Middle frontal gyrus (tissue), 1 donor: ENCODE data around the gene ACTRT2.

Experiments
- DNase-seq: peaks from one replicate; pipeline ENCODE4 v3.0.0-alpha.2; 2015; ENCODE audit warnings: low spot score; ENCODE audit errors: extremely low spot score

The ACTRT2 gene

DNA sequence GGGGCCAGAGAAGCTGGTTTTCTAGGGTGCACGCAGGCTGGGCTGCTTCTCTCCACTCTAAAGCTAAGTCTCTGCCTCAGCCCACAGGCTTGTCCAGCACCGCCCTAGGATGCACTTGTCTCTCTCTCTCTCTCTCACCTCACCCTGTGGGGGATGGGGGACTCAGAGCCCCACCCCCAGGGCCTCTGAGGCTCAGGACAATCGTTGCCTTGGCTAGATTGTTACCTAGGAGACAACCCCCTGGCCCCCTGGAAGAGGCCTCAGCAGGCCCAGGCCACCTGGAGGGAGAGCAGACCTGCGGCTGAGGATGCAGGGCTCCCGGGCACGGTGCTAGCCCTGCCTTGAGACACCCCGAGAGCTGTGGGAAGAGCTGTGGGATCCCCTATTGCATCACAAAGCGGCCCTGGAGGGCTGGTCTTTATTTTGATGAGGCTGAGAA lies at the start of gene ACTRT2:
ACTRT2 (plus strand) TSS at position 235 of the 439 bp plus-strand sequence. CDS start 220 bp downstream, outside the sequence.
- no peak for DNase-seq

DNA sequence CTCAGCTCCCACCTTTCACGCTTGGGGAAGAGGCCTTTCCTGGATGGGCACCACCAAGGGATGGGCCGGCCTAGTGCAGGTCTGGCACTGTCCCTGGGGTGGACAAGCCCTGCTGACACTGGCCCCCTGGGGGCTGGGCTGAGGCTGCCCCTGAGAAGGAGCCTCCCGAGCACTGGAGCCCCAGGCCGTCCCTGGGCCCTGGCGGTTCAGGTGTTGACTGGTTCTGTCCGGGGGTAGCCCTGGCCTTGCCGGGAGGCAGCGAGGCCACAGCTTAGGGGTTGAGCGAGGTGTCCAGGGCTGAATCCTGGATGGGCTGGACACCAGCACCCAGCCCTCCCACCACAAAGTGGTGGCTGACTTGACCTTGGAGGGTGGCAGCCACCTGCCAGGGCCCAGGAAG lies 49.7 kb upstream of the ACTRT2 start:
- DNase-seq: no peak

DNA sequence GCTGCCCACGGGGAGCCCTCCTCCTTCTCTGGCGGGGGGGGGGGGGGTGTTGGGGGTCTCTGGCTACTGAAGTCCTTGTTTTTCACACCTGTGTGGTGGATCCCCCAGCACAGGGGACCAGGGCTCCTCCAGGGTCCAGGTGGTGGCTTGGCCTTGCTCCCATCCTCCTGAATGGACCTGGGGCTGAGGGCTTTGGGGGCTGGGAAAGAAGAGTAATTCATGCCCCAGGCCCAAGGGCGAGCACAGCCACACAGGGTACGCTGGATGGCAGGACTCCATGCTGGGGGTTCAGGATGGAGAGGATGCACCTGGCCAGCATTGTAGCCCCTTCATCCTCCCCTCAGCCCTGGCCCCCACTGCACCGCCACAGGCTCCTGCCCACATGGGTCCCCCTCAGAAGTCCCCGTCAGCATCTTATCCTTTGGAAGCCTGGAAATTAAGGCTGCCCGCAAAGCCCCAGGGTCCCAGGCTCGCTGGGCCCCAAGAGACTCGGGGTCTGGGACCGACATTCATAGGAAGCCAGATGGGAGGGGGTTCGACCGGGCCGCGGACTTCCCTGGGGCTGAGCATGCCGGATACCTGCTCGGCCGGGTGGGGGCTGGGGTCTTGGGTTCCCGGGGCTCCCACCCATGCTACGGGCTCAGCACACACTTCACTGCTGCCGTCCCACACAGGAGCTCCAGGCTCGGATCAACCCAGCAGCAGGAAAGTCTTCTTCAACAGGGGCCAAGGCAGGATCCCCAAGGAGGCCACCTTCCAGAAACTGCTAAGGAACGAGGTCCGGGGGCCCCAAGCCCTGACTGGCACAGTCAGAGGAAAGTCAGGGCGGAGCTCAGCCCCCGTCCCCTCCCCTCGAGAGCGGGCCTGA lies 49.0 kb upstream of the ACTRT2 start:
- DNase-seq: no peak

DNA sequence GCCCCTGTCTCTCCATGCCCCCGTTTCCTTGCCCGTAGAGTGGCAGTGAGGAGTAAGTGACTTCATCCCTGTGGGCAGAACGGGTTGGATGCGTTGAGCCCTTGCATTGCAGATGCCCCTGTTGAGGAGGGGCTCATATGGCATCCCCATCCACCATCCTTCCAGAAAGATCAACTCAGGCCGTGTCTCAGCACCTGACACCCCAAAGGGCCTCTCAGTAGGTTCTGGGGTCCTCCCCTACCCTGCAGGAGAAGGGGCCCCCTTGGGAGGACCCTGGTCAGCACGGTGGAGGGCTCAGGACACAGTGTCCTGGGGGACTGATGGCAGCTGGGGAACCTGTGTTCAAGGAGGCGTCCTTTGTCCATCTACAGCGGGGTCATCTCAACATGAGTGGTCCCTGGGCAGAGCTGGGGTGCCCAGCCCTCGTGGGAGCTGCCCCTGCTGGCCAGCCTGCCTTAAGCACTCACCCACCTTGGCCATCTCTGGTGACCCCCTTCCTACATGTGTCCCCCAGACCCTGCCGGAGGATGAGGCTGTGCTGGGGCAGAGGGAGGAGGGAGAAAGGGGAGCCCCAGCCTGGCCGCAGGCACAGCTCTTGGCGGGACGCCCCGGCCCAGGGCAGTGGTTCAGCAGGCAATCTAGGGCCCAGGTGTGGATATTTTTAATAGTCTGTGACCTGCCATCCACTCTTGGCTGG lies 48.2 kb upstream of the ACTRT2 start:
- DNase-seq: no peak

DNA sequence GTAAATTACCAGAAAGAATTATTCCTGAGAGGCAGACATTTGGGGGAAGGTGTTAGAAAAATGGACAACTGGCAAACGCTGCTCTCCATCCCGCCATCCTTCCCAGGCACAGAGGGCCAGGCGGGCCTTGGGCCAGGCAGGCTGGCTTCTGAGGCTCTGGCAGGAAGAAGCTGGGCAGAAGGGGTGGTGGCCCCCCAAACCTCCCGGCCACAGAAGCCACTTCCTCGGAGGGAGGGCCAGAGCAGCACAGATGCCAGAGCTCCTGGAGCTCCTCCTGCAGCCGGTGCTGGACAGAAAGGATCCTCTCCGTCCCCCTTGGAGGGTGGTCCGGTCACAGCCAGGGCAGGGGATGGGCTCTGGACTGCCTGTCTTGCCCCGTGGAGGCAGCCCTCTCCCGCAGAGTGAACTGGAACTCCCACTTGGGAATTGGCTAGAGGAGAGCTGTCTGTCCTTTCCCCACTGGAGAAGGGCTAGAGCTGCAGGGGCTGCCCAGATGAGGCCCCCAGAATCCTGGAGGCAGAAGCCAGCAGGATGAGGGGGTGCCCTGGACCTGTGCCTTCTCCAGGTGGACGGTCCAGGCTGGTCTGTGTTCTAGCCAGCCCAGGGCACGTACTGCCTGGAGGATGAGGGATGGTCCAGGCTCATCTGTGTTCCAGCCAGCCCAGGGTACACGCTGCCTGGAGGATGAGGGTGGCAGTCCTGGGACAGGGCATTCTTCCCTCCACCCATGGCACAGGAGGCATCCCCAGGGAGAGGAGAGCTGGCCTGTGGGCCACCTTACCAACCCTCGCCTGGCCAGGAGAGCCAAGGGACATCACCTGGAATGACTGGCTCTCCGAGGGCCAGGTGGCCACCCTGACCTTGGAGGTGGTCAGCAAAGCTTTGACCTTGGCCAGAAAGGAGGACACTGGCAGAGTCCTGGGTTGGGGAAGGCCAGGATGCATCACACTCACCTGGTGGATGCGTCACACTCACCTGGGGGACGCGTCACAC lies 47.4 kb upstream of the ACTRT2 start:
- DNase-seq: no peak

DNA sequence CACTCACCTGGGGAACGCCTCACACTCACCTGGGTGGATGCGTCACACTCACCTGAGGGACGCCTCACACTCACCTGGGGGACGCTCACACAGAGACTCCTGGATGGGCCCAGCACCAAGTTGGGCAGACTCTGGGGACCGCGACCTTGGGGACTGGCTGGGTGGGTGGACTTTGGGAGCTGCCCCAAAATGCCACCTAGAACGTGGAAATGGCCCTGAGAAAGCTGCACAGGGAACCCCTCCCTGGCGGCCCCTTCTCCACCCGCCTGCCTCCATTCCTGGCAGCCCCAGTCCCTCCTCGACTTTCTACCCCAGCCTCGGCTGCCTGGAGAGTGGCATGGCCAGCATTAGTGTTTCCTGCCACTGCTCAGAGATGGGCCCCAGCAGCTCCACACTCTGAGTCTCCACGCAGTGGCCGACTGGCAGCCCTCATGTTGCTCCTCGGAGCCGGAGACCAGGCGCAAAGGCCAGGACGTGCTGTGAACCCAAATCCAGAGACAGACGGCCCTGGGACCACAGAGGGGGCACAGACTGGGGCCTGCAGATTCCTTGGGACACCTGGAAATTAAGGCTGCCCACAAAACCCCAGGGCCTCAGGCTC lies 46.5 kb upstream of the ACTRT2 start:
- no peak for DNase-seq

DNA sequence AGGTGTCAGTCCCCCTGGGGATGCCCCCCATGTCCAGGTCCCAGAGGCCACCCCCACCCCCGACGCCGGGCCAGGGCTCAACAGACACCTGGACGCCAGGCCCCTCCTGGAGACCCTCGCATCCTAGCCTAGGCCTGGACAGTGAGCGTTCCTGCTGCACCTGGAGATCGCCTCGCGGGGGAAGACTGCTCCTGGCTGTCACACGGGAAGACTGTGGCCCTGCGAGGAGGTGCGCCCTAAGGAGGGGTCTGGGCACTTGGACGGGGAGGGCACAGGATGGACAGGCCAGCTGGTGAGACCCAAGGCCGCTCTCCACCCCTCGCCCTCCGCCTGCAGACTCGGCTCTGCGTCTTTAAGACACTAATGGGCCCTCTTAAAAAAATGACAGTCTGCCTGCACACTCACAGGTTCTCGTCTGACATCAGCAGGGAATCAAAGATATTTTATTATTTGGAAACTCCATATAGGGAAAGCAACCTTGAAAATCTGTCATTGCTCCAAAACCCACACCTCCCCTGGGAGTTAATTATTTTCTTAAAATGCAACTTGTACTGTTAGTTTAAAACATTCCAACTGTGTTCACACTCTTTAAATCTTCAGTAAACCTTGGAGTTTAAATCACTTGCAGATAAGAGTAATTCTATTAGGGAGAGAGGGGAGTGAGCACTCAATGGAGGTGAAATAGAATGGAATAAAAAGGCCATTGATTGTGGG lies 45.6 kb upstream of the ACTRT2 start:
- no peak for DNase-seq

DNA sequence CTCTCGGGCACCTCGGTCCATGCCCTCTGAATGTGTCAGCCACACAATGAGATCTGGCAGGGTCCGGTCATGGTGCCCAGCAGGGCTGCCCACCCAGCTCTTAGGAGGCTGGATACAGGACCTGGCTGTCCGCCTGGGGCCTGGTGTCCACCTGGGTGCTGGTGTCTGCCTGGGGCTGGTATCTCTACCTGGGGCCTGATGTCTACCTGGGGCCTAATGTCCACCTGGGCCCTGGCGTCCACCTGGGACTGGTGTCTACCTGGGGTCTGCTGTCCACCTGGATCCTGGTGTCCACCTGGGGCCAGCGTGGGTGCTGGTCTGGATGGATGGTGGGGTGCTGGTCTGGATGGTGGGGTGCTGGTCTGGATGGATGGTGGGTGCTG lies 45.1 kb upstream of the ACTRT2 start:
- no peak for DNase-seq

DNA sequence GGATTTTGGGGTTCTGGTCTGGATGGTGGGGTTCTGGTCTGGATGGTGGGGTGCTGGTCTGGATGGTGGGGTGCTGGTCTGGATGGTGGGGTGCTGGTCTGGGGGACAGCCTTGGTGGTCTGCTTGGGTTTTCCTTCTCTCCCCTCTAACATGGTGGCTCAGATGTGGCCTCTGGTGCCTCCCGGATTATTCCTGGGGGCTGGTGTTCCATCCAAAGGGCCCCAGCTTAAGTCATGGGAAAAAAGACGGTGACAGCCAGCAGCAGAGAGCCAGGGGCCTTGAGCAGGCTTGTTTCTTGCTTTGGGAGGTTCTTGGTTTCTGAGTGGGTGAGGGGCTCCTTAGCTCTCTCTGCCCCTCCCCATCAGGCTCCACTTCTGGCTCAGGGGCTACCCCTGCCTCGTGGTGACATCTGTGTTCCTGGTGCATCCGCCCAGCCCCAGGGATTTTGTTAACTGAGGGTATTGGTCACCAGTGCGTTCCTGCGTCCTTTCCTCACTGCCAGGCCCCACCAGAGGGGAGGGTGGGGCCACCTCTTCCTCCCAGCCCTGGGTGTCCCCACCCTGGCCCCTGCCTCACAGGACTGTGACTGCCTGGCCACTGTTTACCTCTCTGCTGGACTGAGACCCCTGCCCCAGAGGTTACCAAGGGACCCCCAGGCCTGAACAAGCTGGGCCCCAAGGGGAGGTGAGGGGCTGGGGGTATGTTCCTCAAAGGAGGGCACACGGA lies 43.2 kb upstream of the ACTRT2 start:
- DNase-seq: no peak

DNA sequence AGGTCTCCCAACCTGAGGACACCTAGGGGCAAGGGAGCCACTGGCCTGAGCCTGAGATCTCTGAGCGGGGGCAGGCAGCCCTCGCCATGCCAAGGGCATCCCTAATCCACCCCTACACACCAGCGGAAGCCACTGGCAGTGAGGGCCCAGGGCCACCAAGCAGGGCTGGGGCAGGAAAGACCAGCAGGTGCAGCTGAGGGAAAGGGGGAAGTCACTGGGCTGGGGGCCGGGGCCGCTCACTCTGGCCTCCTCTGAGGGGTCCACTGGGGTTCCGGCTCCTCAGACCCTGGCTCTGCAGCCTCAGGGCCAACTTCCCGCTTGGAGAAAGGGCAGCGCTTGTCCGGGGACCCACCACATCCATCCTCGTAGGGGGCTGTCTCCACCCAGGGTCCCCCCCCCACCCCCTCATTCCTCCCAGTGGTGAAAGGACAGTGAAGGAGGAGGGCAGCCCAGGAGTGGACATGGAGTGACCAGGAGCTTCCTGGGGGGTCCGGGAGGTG lies 42.5 kb upstream of the ACTRT2 start:
- DNase-seq: no peak

DNA sequence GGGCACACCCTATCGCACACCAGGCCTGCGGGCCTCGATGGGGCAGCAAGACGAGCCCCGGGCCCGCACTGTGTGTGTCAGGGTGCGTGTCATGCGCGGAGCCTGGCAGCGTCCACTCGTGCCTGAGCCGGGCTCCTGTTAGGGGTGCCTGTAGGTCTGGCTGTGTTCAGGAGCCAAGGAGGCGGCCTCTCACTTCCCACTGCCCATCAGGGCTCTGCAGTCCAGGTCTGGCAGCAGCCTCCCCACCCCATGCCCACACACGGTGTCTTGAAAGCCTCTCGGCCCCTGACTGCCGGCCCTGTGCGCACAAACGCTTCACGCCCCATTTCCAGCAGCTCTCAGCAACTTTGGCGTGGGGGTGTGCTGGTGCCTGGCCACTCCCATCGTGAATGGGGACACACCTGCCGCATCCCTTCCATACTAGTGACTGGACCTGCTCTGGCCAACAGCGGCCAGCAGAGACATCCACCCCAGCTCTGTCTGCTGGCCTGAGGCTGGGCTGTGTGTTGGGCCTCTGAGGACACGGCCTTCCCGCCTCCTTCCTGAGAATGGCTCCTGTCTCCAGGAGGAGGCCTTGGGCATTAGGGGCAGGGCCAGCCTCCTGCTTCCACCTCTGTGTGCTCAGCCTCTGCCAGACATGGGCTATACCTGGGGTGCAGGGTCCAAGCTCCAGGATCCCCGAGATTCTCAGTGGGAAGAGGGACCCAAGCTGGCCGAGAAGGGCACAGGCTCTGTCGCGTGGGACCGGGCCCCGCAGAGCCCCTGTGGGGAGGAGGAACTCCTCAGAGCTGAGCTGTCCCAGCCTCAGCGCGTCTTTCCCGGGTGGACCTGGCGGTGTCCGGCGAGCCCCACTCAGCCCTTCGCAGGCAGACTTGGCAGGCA lies 41.8 kb upstream of the ACTRT2 start:
- DNase-seq: no peak

DNA sequence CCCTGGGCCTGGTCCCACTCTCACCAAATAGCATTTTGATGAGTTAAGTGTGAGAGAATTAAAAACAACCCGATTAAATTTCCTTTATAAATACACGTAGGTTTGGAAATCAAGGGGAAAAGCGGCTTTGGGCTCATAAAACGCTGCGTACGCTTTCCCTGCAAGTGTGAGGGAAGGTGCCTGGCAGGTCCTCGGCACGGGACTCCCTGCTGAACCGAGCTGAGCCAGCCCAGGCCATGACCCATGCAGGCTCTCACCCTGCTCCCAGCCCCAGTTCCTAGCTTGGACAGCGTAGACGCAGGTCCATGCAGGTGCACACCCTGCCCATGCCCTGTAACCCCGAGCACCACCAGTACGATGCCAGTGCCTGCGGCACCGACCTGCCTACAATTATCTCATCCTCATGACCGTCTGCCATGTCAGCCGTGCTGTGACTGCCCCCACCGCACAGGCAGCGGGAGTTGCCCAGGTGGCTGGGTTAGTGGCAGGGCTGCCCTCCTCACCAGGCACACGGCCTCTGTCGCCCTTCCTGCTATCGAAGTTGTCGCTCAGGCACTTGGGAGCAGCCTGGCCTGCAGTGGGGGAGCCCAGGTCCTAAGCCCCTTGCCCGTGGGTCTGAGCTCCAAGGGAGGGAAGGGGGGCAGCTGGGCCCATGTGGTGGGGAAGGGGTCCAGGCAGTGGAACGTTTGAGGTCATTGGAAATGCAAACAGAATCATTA lies 41.0 kb upstream of the ACTRT2 start:
- DNase-seq: no peak

DNA sequence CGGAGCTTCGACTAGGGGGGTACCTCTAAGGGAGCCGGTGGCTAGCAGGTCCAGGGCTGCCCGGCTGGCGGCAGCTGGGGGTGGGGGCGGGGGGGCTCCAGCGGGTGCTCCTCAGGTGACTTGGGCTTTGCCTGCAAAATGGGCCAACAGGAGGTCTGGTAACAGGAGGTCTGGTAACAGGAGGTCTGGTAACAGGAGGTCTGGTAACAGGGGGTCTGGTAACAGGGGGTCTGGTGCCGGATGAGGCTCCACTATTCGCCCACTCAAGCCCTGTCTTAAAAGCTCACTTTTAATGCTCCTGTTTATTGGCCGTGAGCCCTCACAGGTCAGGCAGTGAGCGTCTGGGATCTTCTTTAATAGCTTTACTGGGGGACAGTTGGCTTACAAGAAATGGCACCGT lies 40.4 kb upstream of the ACTRT2 start:
- DNase-seq: no peak

DNA sequence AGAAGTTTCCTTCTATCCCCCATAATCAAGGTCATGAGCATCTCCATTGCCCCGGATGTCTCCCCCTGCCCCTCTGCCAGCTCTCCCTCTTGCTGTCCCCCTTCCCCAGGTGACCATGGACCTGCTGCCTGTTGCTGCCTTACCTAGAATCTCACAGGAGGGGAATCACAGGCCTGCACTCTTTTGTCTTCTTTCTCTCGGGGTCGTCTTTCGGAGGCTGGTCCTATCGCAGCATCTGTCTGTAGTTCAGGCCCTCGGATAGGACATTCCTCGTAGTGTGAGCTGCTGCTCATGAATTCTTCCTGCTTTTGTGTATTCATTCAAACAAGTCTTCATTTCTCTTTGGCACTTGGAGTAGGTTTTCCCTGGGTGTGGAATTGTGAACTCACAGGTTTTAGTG lies 39.9 kb upstream of the ACTRT2 start:
- DNase-seq: no peak

DNA sequence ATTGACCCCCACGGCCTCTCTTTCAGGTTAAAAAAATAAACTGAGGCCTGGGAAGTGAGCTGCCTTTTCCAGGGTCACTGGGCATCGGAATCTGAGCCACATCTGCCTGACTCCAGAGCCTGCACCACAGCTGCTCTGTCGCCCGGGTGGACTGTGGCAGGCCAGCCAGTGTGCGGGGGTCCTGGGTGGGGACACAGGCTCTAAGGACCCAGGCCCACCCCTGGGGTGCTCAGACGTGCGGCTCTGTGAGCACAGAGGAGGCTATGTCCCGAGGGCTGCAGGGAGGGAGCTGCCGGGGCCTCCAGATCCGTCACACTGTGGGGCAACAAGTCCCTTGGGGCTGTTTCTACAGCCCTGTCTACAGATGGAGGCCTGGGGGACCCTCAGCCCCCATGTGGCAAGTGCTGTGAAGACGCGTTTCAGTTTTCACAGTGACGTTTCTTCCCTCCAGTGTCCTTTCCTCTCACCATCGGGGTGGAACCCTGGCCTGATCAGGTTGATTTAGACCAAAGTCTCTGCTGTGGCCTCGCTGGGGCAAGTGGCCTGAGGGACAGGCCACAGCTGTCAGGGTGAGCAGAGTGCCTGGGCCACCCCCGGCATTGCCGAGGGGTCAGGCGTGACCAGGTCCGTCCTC lies 39.2 kb upstream of the ACTRT2 start:
- DNase-seq: no peak

DNA sequence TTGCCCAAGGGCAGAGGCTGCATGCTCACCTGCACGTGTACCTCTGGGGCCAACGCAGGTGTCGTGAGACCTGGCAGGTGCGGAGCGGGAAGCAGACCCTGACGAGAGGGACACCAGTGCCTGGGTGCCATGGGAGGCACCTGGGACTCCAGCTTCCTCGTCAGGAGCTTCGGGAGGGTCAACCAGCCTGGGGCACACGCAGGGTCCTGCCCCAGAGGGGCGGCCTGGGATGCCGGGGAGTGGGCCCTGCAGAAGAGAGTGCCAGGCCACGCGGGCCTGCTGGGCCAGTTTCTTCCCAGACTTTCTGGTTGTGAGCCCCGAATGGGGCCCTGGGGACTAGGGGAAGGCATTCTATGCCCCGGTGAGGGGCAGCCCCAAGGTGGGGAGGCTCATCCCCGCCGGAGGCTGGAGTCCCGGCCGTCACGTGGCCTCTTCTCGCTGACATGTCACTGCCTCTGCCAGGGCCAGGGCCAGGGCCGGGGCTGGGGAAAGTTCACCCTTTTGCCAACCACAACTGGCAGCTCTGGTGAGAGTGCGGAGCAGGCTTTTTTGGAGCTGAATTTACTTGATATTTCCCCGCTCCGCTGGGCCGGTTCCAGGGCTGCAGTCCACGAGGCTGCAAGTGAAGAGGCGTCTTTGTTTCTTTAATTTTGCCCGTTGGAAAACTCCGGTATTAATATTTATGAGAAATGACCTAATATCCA lies 38.5 kb upstream of the ACTRT2 start:
- DNase-seq: no peak

DNA sequence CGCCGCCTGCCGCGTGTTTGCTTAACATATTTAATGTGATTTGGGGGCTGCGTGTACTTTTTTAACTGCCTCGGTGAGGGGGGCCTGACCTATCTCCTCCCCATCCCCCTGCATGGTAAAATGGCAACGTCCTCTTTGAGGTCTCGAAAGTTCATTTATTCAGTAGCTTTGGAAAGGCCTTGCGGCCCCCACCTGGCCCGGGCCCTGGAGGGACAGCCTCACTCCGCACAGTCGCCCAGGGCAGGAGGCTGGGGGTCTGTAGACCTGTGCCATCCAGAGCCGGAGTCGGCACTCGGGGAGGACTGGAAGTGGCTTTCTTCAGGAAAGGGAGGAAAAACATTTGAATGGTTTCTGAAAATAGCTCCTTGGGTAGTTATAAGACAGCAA lies 38.0 kb upstream of the ACTRT2 start:
- DNase-seq: no peak
